Panc1 (cell line): Measurements from ENCODE around the gene SLC2A5. TPM values are rescaled to one million over a fixed set of nuclear protein-coding genes. Genes with fewer than 3 reads are reported as not detected.

Experiments used
- ATAC-seq: fragments of 200-7000 bp; cut with Tn5 transposase; 2 replicates; pipeline ENCODE4 v1.9.1; 2020; ENCODE audit warnings: mild to moderate bottlenecking, moderate library complexity
- BruUV-seq: library from RNA; stranded (reverse); fragments of 400-500 nt; replicated peaks from 2 replicates; lab custom pipeline; 2021; lab: Mats Ljungman, UMichigan
- CTCF ChIA-PET: fragments of 300-600 bp; sonication (Branson Sonifier 250); formaldehyde crosslinking; loops from one replicate; lab custom pipeline; 2022; ENCODE audit warnings: antibody characterized with exemption; lab: Charles Lee
- POLR2A ChIA-PET: fragments of 300-600 bp; sonication (Branson Sonifier 250); formaldehyde crosslinking; loops from one replicate; lab custom pipeline; 2022; ENCODE audit warnings: antibody characterized with exemption; lab: Charles Lee
- DNase-seq: peaks from one replicate; pipeline ENCODE4 v3.0.0-alpha.2; 2010; ENCODE audit warnings: low read depth, low spot score
- H3K27ac ChIP-seq: 2 replicates; pipeline ENCODE4 v1.5.1; 2011; ENCODE audit warnings: mild to moderate bottlenecking, low read length, inconsistent platforms
- H3K27me3 ChIP-seq: fragments of 200-500 bp; sonication (Bioruptor generic); 2 replicates; pipeline ENCODE4 v1.6.0; 2014; ENCODE audit warnings: low read length, inconsistent platforms; ENCODE audit not compliant: control insufficient read depth, insufficient read depth
- H3K36me3 ChIP-seq: fragments of 200-500 bp; sonication (Bioruptor generic); 2 replicates; pipeline ENCODE4 v1.5.1; 2014; ENCODE audit warnings: inconsistent platforms, mild to moderate bottlenecking, low read length, moderate library complexity; ENCODE audit not compliant: control insufficient read depth, insufficient read depth
- H3K4me1 ChIP-seq: 2 replicates; pipeline ENCODE4 v1.5.1; 2011; ENCODE audit warnings: inconsistent platforms, mild to moderate bottlenecking, low read length, moderate library complexity; ENCODE audit not compliant: control insufficient read depth, insufficient read depth
- H3K4me3 ChIP-seq, 2 experiments: 2 replicates each; pipeline ENCODE4 v1.5.1; 2011 to 2012; ENCODE audit warnings: low read depth in 2 of 2, low read length in 2 of 2, mild to moderate bottlenecking in 2 of 2, inconsistent platforms in 1 of 2, moderate library complexity in 1 of 2
- H3K9me3 ChIP-seq: fragments of 200-500 bp; sonication (Bioruptor generic); 2 replicates; pipeline ENCODE4 v1.5.1; 2014; ENCODE audit warnings: low read depth, mild to moderate bottlenecking, inconsistent platforms, low read length, moderate library complexity; ENCODE audit not compliant: control insufficient read depth, insufficient read depth
- POLR2AphosphoS5 ChIP-seq: IDR thresholded peaks from 2 replicates; pipeline ENCODE4 v1.6.1; 2012; ENCODE audit warnings: mild to moderate bottlenecking, low read depth, low read length, moderate library complexity
- SIN3A ChIP-seq: IDR thresholded peaks from 2 replicates; pipeline ENCODE4 v1.6.1; 2012; ENCODE audit warnings: low read depth, mild to moderate bottlenecking, low read length, moderate library complexity, borderline replicate concordance; ENCODE audit not compliant: insufficient read depth
- TCF7L2 ChIP-seq: IDR thresholded peaks from 2 replicates; pipeline ENCODE4 v1.6.1; 2011; ENCODE audit warnings: mild to moderate bottlenecking, low read depth, low read length, inconsistent platforms
- in situ Hi-C: cut with HindIII; loops from 2 replicates; pipeline ENCODE4 v1.10.0; 2016; ENCODE audit warnings: low sequenced_read_pairs, low pct_unique_long_range_greater_than_20kb
- intact Hi-C: fragments of 100-400 bp; cut with micrococcal nuclease; formaldehyde crosslinking; loops from one replicate; pipeline ENCODE4 v1.10.0; 2022; ENCODE audit not compliant: unreplicated experiment
- total RNA-seq: library from RNA; stranded (reverse); gene quantifications from one replicate; pipeline ENCODE4 v1.2.1, GENCODE V29; 2021; ENCODE audit not compliant: unreplicated experiment
- TF ChIP-seq, protein P1 (sequence below), 2 experiments: IDR thresholded peaks; 2 replicates each; pipeline ENCODE4 v1.6.1; 2011 to 2012; ENCODE audit warnings: low read depth in 2 of 2, control low read depth in 1 of 2, low read length in 1 of 2, mild to moderate bottlenecking in 1 of 2, moderate library complexity in 1 of 2; ENCODE audit not compliant: insufficient read depth in 1 of 2
- TF ChIP-seq, protein P2 (sequence below): fragments of 450-650 bp; IDR thresholded peaks from 2 replicates; pipeline ENCODE4 v1.5.1; 2017; ENCODE audit warnings: mild to moderate bottlenecking

Gene SLC2A5
- total RNA-seq, 1 experiment from 2014 or later: 0.26 TPM

DNA sequence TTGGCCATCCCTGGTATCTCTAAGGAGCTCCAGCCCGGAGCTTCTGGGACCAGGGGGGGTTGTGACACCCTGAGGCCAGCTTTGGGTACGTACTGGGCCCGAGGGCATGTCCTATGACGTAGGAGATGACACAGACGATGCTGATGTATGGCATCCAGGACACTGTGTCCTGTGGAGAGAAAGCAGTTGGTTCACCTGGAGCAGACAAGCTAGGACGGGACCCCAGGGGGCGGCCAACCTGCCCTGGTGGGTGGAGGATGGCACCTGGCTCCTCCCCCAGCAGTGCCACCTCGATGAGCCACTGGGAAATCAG is 31.1 kb downstream of the SLC2A5 start:
- ChIA-PET CTCF (no interaction called here), POLR2A (interaction anchor here (0.5 kb wide), 1 partner anchor 118 kb away, joined by 5 read pairs; no protein-coding TSS in a partner anchor)
- H3K4me1 ChIP-seq: no peaks in the 10 kb centered on the region
- H3K27me3 ChIP-seq: no peaks in the 10 kb centered on the region
- no TSS peak for BruUV-seq
- H3K4me3 ChIP-seq: no peak overlapping the region
- no peak overlapping the region for H3K27ac ChIP-seq
- in situ Hi-C loops: no loop called here
- intact Hi-C loops: no loop called here
- 0 out of 2 replicates have a peak, but pooled peaks cover 3% of the 10 kb centered on the region for H3K9me3 ChIP-seq
- ATAC-seq (no peak), DNase-seq (no peak)
- TF ChIP-seq TCF7L2 (no peak), SIN3A (no peak), POLR2AphosphoS5 (no peak)
- TF ChIP-seq, protein P1, sequence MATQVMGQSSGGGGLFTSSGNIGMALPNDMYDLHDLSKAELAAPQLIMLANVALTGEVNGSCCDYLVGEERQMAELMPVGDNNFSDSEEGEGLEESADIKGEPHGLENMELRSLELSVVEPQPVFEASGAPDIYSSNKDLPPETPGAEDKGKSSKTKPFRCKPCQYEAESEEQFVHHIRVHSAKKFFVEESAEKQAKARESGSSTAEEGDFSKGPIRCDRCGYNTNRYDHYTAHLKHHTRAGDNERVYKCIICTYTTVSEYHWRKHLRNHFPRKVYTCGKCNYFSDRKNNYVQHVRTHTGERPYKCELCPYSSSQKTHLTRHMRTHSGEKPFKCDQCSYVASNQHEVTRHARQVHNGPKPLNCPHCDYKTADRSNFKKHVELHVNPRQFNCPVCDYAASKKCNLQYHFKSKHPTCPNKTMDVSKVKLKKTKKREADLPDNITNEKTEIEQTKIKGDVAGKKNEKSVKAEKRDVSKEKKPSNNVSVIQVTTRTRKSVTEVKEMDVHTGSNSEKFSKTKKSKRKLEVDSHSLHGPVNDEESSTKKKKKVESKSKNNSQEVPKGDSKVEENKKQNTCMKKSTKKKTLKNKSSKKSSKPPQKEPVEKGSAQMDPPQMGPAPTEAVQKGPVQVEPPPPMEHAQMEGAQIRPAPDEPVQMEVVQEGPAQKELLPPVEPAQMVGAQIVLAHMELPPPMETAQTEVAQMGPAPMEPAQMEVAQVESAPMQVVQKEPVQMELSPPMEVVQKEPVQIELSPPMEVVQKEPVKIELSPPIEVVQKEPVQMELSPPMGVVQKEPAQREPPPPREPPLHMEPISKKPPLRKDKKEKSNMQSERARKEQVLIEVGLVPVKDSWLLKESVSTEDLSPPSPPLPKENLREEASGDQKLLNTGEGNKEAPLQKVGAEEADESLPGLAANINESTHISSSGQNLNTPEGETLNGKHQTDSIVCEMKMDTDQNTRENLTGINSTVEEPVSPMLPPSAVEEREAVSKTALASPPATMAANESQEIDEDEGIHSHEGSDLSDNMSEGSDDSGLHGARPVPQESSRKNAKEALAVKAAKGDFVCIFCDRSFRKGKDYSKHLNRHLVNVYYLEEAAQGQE (IDR thresholded peaks at IDR 0.05; ENCODE audit: insufficient read depth in 1 of 2, low read depth in 2 of 2, low read length in 1 of 2): no peak
- TF ChIP-seq, protein P2, sequence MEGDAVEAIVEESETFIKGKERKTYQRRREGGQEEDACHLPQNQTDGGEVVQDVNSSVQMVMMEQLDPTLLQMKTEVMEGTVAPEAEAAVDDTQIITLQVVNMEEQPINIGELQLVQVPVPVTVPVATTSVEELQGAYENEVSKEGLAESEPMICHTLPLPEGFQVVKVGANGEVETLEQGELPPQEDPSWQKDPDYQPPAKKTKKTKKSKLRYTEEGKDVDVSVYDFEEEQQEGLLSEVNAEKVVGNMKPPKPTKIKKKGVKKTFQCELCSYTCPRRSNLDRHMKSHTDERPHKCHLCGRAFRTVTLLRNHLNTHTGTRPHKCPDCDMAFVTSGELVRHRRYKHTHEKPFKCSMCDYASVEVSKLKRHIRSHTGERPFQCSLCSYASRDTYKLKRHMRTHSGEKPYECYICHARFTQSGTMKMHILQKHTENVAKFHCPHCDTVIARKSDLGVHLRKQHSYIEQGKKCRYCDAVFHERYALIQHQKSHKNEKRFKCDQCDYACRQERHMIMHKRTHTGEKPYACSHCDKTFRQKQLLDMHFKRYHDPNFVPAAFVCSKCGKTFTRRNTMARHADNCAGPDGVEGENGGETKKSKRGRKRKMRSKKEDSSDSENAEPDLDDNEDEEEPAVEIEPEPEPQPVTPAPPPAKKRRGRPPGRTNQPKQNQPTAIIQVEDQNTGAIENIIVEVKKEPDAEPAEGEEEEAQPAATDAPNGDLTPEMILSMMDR: no peak
- no peaks in the 10 kb centered on the region for H3K36me3 ChIP-seq

GRCh38 chr1:9037476-9038337 is 31.7 kb downstream of the SLC2A5 start:
- no peak overlapping the region for H3K4me3 ChIP-seq
- no peak for TF ChIP-seq POLR2AphosphoS5
- TF ChIP-seq, protein P2: no peak
- TF ChIP-seq, protein P1 (IDR thresholded peaks at IDR 0.05; ENCODE audit: insufficient read depth in 1 of 2, low read depth in 2 of 2, low read length in 1 of 2): no peak
- TF ChIP-seq SIN3A: no peak
- TF ChIP-seq TCF7L2: no peak
- BruUV-seq: no TSS peak
- H3K9me3 ChIP-seq: 0 out of 2 replicates have a peak, but pooled peaks cover 3% of the 10 kb centered on the region
- ATAC-seq (no peak), DNase-seq (no peak)
- ChIA-PET POLR2A (interaction anchor here (0.5 to 0.7 kb wide), 3 partner anchors 119 to 162 kb away, joined by 3 to 5 read pairs (median 4); no protein-coding TSS in a partner anchor), CTCF (interaction anchor here (0.6 kb wide), 1 partner anchor 51 kb away, joined by 3 read pairs; no protein-coding TSS in a partner anchor)
- no peaks in the 10 kb centered on the region for H3K27me3 ChIP-seq
- no peaks in the 10 kb centered on the region for H3K4me1 ChIP-seq
- no peak overlapping the region for H3K27ac ChIP-seq
- in situ Hi-C loops: no loop called here
- intact Hi-C loops: no loop called here
- H3K36me3 ChIP-seq: no peaks in the 10 kb centered on the region
